ENCODE data around the gene GFI1. TPM values are rescaled to one million over a fixed set of nuclear protein-coding genes. Genes with fewer than 3 reads are reported as not detected.

The GFI1 gene
- total and polyA plus RNA-seq, 2 of the 13 experiments (the other 11 are each of a cell fraction or from before 2014, with no cell fraction given), result 10.3 to 10.5 TPM

DNA sequence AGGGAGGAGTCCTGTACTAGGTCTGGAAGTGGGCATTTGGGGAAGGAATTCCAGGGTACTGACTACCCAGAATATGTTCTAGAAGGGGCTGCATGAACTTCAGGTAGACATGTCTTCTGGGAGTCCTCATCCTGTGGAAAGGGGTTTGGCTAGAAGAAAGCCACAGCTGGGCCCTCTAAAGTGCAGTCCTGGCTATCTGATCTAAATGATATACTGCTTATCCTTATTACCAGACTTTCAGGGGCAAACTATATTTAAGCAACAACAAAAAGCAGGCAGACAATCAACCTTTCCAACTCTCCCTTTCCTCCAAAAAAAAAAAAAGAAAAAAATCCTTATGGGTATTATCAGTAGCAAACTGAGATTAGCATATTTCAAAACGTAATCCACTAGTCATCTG, 29.8 kb upstream of the GFI1 start:
- no peak for ATAC-seq
- in situ Hi-C loops (cut with HindIII; ENCODE audit: extremely low pct_ligation_motif_present, low pct_unique_long_range_greater_than_20kb), result no loop called here
- BruUV-seq (replicated peaks), result no TSS peak
- CTCF ChIA-PET (ENCODE audit: low intra/inter-chr PET ratio, low total read pairs), result no interaction called here
- Histone ChIP-seq H3K79me2 (ENCODE audit: insufficient read depth, low read length) (no peaks in the 10 kb centered on the region), H3K27ac (ENCODE audit: extremely low read length, insufficient read depth, low read length) (no peak overlapping the region), H3K9ac (ENCODE audit: insufficient read depth, low read depth, low read length) (no peak overlapping the region), H2AFZ (ENCODE audit: low read length) (no peak overlapping the region), H3K4me2 (ENCODE audit: low read depth, low read length) (no peak overlapping the region), H3K9me3 (ENCODE audit: low read length) (no peaks in the 10 kb centered on the region), H3K4me3 (replicated peaks in 1 of 3; ENCODE audit: insufficient read depth in 1 of 3, low read depth in 2 of 3, low read length in 3 of 3) (no peak overlapping the region), H3K4me1 (ENCODE audit: insufficient read depth, low read length) (no peaks in the 10 kb centered on the region), H3K36me3 (replicated peaks in 1 of 2; ENCODE audit: control insufficient read depth in 1 of 2, insufficient read depth in 2 of 2, low read length in 2 of 2) (no peaks in the 10 kb centered on the region), H3K27me3 (ENCODE audit: control insufficient read depth in 1 of 2, insufficient read depth in 2 of 2, low read length in 2 of 2) (no peaks in the 10 kb centered on the region), H4K20me1 (ENCODE audit: insufficient read depth, low read length) (no peaks in the 10 kb centered on the region)
- FAIRE-seq, result no peak
- POLR2A ChIA-PET, result no interaction called here
- WGBS (ENCODE audit: low lambda C conversion rate), result 100% methylated on average over 1 of the region's 1 CpG
- intact Hi-C loops (cut with micrococcal nuclease; ENCODE audit: unreplicated experiment), result no loop called here
- DNase-seq (ENCODE audit: low spot score), result no peak
- TF ChIP-seq ZBTB2 (CRISPR knock-in tag; IDR thresholded peaks at IDR 0.05; ENCODE audit: low read depth), result no peak
- TF ChIP-seq CBX2 (IDR thresholded peaks at IDR 0.05; ENCODE audit: low read depth, low read length), result no peak
- TF ChIP-seq CBX2 (CRISPR knock-in tag; IDR thresholded peaks at IDR 0.05; ENCODE audit: low read depth), result no peak
- no peak for TF ChIP-seq ZMYM2 (CRISPR knock-in tag; IDR thresholded peaks at IDR 0.05)
- TF ChIP-seq ZSCAN20 (CRISPR knock-in tag; IDR thresholded peaks at IDR 0.05; ENCODE audit: borderline replicate concordance), result no peak
- no peak for TF ChIP-seq ZNF124 (CRISPR knock-in tag; IDR thresholded peaks at IDR 0.05)
- no peak for TF ChIP-seq PRDM15 (CRISPR knock-in tag; IDR thresholded peaks at IDR 0.05)
- TF ChIP-seq ATF2 (CRISPR knock-in tag; IDR thresholded peaks at IDR 0.05), result no peak

Data from HepG2 (cell line).